ENCODE data around the gene NCAN. TPM values are rescaled to one million over a fixed set of nuclear protein-coding genes. Genes with fewer than 3 reads are reported as not detected.

NCAN gene
- total and polyA plus RNA-seq, 9 of the 15 experiments (the other 6 are each of a cell fraction or from before 2014, with no cell fraction given): 0.04 TPM; not detected in 8

DNA sequence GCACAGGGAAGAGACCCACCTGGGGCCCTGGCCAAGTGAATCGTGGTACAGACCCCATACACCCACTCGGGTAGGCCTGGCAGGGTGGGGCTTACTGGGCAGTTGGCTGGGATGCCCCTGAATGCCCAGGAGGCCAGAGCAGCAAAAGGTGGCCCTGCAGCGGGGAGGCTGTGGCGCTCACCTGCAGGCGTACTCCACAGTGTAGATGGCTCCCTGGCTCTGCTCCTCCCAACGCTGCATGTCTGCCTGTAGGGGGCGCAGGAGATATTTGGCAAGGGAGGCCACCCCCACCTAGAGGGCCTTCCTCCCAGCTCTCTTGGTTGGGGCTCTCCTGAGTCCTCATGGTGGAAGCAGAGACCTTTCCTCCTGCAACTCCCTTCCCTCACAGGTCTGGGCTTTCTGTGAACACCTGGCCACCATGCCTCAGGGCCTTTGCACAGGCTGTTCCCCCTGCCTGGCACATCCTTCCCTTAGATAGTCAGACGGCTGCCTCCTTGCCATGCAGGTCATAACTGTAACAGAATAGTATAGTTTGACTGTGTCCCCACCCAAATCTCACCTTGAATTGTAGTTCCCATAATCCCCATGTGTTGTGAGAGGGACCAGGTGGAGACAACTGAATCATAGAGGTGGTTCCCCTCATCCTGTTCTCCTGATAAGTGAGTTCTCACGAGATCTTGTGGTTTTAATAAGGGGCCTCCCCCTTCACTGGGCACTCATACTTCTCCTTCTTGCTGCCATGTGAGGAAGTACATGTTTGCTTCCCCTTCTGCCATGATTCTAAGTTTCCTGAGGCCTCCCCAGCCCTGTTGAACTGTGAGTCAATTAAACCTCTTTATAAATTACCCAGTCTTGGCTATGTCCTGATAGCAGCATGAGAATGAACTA lies 25.7 kb upstream of the NCAN start (continued):
- TF ChIP-seq, protein P1, sequence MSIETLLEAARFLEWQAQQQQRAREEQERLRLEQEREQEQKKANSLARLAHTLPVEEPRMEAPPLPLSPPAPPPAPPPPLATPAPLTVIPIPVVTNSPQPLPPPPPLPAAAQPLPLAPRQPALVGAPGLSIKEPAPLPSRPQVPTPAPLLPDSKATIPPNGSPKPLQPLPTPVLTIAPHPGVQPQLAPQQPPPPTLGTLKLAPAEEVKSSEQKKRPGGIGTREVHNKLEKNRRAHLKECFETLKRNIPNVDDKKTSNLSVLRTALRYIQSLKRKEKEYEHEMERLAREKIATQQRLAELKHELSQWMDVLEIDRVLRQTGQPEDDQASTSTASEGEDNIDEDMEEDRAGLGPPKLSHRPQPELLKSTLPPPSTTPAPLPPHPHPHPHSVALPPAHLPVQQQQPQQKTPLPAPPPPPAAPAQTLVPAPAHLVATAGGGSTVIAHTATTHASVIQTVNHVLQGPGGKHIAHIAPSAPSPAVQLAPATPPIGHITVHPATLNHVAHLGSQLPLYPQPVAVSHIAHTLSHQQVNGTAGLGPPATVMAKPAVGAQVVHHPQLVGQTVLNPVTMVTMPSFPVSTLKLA (conservative IDR thresholded peaks at IDR 0.05): 0 out of 4 replicates have a peak, but pooled peaks of 1 of the 2 experiments have one; percentile 22
- TF ChIP-seq HLTF (IDR thresholded peaks at IDR 0.05) (no peak), FUS (optimal IDR thresholded peaks at IDR 0.05; ENCODE audit: low read depth, low read length) (no peak), MAZ (CRISPR knock-in tag; conservative IDR thresholded peaks at IDR 0.05 in 1 of 2, IDR thresholded peaks at IDR 0.05 in 1 of 2) (peak; percentile 43 to 86; a peak in 2 of 4 replicates), ZBED1 (IDR thresholded peaks at IDR 0.05) (no peak), DPF2 (IDR thresholded peaks at IDR 0.05) (no peak), ZNF785 (CRISPR knock-in tag; IDR thresholded peaks at IDR 0.05) (no peak), ZNF431 (CRISPR knock-in tag; IDR thresholded peaks at IDR 0.05) (no peak), POLR2B (IDR thresholded peaks at IDR 0.05; ENCODE audit: low read depth, partially characterized antibody) (no peak), ZNF175 (CRISPR knock-in tag; IDR thresholded peaks at IDR 0.05; ENCODE audit: low read depth) (no peak), CREBBP (IDR thresholded peaks at IDR 0.05; ENCODE audit: low read depth, low read length) (no peak), BCOR (IDR thresholded peaks at IDR 0.05) (peak; percentile 59; the same call in 1 of the 2 replicates), EWSR1 (IDR thresholded peaks at IDR 0.05; ENCODE audit: borderline replicate concordance, low read depth, partially characterized antibody) (no peak), RBM25 (IDR thresholded peaks at IDR 0.05; ENCODE audit: low read depth, low read length, severe bottlenecking) (peak; percentile 70)
- TF ChIP-seq, protein P2, sequence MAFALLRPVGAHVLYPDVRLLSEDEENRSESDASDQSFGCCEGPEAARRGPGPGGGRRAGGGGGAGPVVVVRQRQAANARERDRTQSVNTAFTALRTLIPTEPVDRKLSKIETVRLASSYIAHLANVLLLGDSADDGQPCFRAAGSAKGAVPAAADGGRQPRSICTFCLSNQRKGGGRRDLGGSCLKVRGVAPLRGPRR (CRISPR knock-in tag; IDR thresholded peaks at IDR 0.05): no peak
- TF ChIP-seq, protein P3, sequence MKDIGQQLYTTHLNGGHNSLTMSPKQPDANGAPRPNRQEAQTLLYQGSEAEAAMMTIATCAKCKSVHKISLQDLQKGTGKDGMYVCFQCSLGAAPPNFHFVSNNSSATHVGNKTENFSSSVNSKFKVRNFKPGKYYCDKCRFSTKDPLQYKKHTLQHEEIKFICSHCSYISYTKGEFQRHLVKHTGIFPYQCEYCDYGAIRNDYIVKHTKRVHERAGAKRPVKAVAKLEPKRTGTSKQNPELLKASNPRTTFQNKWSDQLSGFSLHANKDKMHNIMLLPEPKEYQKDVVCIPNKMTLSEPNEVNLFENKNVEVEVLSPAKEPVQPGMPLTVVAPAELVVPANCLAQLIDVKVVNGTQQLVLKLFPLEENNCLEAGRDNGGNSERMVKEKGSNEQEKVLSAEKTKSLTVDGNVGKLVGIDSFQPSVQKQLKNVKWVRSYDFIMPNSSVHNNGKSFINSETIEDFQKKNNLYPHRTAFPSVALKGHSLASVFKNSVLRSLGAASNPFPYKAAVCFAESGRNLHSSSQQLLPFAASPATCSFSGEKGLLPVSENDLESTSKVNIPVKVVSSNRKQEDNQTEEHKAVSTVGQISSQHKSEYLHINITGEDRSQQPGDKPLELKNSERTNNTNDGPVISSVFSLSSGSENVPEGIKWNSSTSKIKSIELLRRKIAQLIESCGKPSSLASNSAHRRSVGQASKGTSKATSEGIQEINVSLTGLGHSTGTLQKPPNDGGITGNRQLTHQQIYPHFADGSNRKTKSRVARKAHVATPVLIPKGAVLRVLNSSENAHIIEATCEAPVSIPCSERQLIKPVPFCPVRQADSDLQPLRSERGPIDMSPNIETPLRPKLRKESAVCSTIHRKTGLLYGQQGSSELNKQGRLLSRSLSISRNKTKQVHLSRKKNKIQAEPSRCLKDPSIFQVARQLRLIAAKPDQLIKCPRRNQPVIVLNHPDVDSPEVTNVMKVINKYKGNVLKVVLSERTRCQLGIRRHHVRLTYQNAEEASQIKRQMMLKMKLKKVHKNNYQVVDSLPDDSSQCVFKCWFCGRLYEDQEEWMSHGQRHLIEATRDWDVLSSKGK (CRISPR knock-in tag; IDR thresholded peaks at IDR 0.05): no peak
- TF ChIP-seq, protein P4, sequence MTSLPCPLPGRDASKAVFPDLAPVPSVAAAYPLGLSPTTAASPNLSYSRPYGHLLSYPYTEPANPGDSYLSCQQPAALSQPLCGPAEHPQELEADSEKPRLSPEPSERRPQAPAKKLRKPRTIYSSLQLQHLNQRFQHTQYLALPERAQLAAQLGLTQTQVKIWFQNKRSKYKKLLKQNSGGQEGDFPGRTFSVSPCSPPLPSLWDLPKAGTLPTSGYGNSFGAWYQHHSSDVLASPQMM (CRISPR knock-in tag; IDR thresholded peaks at IDR 0.05): no peak
- TF ChIP-seq, protein P5, sequence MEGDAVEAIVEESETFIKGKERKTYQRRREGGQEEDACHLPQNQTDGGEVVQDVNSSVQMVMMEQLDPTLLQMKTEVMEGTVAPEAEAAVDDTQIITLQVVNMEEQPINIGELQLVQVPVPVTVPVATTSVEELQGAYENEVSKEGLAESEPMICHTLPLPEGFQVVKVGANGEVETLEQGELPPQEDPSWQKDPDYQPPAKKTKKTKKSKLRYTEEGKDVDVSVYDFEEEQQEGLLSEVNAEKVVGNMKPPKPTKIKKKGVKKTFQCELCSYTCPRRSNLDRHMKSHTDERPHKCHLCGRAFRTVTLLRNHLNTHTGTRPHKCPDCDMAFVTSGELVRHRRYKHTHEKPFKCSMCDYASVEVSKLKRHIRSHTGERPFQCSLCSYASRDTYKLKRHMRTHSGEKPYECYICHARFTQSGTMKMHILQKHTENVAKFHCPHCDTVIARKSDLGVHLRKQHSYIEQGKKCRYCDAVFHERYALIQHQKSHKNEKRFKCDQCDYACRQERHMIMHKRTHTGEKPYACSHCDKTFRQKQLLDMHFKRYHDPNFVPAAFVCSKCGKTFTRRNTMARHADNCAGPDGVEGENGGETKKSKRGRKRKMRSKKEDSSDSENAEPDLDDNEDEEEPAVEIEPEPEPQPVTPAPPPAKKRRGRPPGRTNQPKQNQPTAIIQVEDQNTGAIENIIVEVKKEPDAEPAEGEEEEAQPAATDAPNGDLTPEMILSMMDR (IDR thresholded peaks at IDR 0.05 in 2 of 3, conservative IDR thresholded peaks at IDR 0.05 in 1 of 3; ENCODE audit: insufficient read depth in 2 of 3, low read depth in 1 of 3, low read length in 3 of 3): peak; percentile 84 to 94 (median 88)

Data from K562 (cell line).